Measurements from ENCODE around the gene HDAC4. TPM values are rescaled to one million over a fixed set of nuclear protein-coding genes. Genes with fewer than 3 reads are reported as not detected.

The HDAC4 gene
- total RNA-seq, 1 donor from 2014 or later = 34.4 TPM

GRCh38 chr2:239006622-239007285, 394.1 kb downstream of the HDAC4 start:
- DNase-seq (ENCODE audit: low spot score) = peak; percentile 33

DNA sequence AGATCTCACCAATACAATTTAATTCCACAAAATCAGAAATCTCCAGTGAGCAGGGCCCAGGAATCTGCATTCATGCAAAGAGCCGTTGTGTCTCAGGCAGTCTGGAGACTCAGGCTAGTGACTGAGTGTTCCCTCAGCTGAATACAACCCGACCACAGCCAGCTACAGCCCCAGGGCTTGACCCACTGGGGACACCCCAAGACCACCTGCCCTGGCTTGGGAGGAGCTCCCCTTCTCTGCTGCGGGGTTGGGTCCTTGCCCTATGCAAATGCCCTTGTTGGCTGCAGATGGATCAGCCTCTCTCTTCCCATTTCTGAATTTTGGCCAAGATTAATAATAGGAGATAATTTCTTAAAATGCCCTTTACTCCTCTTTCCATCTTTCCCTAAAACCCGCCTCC, 395.2 kb downstream of the HDAC4 start:
- no peak for DNase-seq (ENCODE audit: low spot score)
- intact Hi-C loops (cut with DNase I) = no loop called here

More at GRCh38 chr2:239006622-239007285, 394.1 kb downstream of the HDAC4 start:
- intact Hi-C loops (cut with DNase I) = no loop called here

- intact Hi-C loops (cut with DNase I) = no loop called here
- no peak for DNase-seq (ENCODE audit: low spot score)
Observed at GRCh38 chr2:239004274-239005015, 396.4 kb downstream of the HDAC4 start.

DNA sequence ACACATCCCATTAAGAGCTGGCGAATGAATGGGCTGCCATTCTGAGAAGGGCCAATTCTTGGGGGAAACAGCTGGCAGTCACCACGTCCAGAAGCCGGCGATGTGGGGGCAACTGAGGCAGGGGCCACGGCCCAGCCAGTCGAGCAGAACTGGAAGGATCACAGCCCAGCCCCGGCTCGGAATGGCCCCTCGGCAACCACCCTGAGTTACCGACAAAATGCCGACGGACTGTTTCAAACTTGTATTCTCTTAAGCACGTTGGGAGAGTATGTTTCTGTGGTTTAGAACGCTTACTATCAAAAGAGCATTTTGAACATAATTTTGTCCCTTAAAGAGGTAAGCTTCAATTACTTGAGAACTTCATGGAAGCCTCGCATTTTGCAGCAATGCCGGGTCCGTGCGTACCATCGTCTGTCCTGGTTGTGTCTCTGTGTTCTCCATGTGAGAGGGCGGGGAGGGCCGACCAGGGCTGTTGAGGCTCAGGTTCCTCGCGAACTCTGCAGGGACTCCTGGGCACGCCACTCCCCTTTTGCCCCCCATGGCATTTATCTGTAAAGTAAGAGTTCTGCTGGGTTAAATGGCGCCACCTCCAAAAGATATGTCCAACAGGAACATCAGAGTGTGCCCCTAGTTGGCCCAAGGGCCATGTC, 397.1 kb downstream of the HDAC4 start:
- intact Hi-C loops (cut with DNase I) = loop anchor here (1.0 kb wide), 1 partner anchor 29 kb away; no protein-coding TSS in a partner anchor
- DNase-seq (ENCODE audit: low spot score) = peak; percentile 57

GRCh38 chr2:239002954-239003623, 397.7 kb downstream of the HDAC4 start:
- DNase-seq (ENCODE audit: low spot score) = peak; percentile 57
- intact Hi-C loops (cut with DNase I) = loop anchor here (1.0 kb wide), 1 partner anchor 29 kb away; no protein-coding TSS in a partner anchor

- intact Hi-C loops (cut with DNase I) = no loop called here
Observed at GRCh38 chr2:239002591-239002953, 398.2 kb downstream of the HDAC4 start.

GRCh38 chr2:239001794-239002193, 399.0 kb downstream of the HDAC4 start:
- intact Hi-C loops (cut with DNase I) = no loop called here
- peak; percentile 53 for DNase-seq (ENCODE audit: low spot score)

More at GRCh38 chr2:239002591-239002953, 398.2 kb downstream of the HDAC4 start:
- peak; percentile 58 for DNase-seq (ENCODE audit: low spot score)

- no peak for DNase-seq (ENCODE audit: low spot score)
Observed at GRCh38 chr2:239000500-239001073, 400.2 kb downstream of the HDAC4 start.

GRCh38 chr2:239000089-239000488, 400.7 kb downstream of the HDAC4 start:
- intact Hi-C loops (cut with DNase I) = no loop called here

More at GRCh38 chr2:239000500-239001073, 400.2 kb downstream of the HDAC4 start:
- intact Hi-C loops (cut with DNase I) = no loop called here

GRCh38 chr2:238999291-238999741, 401.5 kb downstream of the HDAC4 start:
- intact Hi-C loops (cut with DNase I) = no loop called here
- no peak for DNase-seq (ENCODE audit: low spot score)

More at GRCh38 chr2:239000089-239000488, 400.7 kb downstream of the HDAC4 start:
- no peak for DNase-seq (ENCODE audit: low spot score)

DNA sequence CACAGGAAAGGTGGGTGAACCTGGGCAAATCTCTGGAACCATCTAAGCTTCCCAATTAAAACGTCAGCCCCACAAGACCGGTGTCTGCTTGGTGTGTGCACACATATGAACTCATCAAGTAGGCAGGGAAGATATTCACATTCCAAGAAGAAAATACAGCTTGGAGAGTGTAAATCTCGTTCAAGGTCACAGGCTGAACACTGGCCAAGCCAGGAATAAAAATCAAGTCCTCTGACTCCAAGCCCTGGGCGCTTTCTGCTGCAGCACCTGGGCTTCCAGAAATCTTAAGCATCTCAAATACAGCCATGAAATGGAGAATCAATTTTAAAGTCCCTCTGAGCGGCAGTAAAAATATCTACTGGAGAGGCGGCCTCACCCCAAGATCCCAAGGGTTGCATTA, 402.0 kb downstream of the HDAC4 start:
- intact Hi-C loops (cut with DNase I) = no loop called here
- DNase-seq (ENCODE audit: low spot score) = no peak

Small RNA genes within 50 kb of the gene (microRNA-seq; reads per million reads assigned to microRNA genes)
- not detected for gene MIR2467
- gene MIR4269 = not detected
- not detected for gene MIR4440
- not detected for gene MIR4441
